Uterus (tissue), 2 donors: ENCODE results near the gene PHF14.

Experiments
- CTCF ChIP-seq, 4 experiments: fragments of 200-600 bp in 2 of 4; fragments of 450-650 bp in 2 of 4; sonication (generic) in 2 of 4; IDR thresholded peaks; one replicate each; pipeline ENCODE4 v1.5.1; 2016 to 2019; ENCODE audit warnings: antibody characterized with exemption in 4 of 4, mild to moderate bottlenecking in 2 of 4, moderate library complexity in 1 of 4
- POLR2A ChIP-seq, 2 donors: fragments of 450-650 bp; IDR thresholded peaks; one replicate each; pipeline ENCODE4 v1.6.1; 2016; ENCODE audit warnings: antibody characterized with exemption in 2 of 2, mild to moderate bottlenecking in 1 of 2, moderate library complexity in 1 of 2

GRCh38 chr7:11082552-11083213 lies 109.0 kb downstream of the PHF14 start:
- TF ChIP-seq CTCF (IDR thresholded peaks at IDR 0.05) (no peak), POLR2A (IDR thresholded peaks at IDR 0.05) (no peak)
